NCI-H2196 treated with DMSO at 0.1 percent for 48 hours (cell line): Measurements from ENCODE around the gene GRAMD1C.
A peak's percentile ranks its signal among the peaks of the same experiment; 100 is the strongest.

Experiments used
- DNase-seq: peaks from one replicate; lab custom pipeline; 2025; ENCODE audit not compliant: unreplicated experiment; lab: John Stamatoyannopoulos, UW

Gene GRAMD1C

DNA sequence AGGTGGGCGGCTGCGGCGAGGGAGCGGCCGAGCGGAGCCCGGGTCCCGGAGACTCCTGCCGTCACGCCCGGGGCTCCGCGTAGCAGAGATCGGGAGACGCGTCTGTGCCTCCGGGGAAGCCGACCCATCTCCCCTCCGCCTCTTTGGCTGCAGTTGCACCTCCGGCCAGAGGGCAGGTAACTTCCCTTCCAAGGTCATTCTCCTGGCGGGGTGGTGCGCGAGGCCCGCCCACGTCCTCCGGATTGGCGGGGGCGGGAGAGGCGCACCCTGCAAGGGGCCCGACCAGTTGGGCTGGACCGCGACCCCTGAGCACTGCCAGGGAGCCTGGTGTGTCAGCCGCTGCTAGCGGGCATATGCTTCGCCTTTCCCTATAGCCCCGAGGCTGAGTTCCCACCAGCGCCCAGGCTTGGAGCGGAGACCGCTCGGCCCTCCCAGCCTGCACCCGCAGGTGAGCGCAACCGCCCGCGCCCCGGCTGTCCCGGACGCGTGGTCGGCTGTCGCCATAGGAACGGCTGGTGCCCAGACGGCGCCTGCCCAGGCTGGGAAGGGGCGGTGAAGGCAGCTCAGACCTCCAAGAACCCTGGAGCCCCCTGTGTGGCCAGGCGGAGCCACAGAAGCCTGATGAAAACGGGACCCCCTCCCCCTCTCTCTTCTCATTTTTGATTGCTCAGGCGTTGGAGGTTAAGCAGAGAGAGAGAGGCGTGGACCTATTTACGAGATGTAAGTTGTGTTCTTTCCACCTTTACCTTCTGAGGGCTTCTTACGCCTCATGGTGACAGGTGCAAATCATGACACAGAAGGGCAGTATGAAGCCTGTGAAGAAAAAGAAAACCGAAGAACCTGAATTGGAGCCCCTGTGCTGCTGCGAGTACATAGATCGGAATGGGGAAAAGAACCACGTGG is 109.7 kb downstream of the GRAMD1C start:
- peak; percentile 47 for DNase-seq

DNA sequence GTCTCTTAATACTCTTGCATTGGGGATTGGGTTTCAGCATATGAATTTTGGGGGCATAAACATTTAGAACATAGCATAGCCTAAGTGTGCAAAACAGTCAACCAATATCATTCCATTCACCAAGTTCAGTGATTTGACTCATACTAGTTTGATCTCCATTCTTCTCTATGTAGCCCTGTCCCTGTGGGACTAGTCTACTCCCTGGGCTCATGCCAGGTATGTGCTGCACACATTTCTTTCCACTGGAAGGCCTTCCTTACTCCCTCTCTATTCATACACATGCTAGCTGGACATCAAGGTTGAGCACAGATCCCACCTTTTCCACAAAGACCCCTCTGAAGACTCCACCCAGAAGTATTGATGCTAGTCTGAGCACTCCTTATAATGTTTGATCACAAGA is 114.3 kb downstream of the GRAMD1C start:
- DNase-seq: no peak

DNA sequence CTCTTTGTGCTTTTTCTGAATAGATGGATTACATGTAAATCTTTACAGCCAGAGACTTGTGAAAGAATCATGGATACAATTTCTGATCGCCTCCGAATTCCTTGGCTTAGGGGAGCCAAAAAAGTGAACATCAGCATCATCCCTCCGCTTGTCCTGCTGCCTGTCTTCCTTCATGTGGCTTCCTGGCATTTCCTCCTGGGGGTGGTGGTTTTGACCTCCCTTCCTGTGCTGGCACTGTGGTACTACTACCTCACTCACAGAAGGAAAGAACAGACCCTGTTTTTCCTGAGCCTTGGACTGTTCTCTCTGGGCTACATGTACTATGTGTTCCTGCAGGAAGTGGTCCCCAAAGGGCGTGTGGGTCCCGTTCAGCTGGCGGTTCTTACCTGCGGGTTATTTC is 115.1 kb downstream of the GRAMD1C start:
- no peak for DNase-seq

DNA sequence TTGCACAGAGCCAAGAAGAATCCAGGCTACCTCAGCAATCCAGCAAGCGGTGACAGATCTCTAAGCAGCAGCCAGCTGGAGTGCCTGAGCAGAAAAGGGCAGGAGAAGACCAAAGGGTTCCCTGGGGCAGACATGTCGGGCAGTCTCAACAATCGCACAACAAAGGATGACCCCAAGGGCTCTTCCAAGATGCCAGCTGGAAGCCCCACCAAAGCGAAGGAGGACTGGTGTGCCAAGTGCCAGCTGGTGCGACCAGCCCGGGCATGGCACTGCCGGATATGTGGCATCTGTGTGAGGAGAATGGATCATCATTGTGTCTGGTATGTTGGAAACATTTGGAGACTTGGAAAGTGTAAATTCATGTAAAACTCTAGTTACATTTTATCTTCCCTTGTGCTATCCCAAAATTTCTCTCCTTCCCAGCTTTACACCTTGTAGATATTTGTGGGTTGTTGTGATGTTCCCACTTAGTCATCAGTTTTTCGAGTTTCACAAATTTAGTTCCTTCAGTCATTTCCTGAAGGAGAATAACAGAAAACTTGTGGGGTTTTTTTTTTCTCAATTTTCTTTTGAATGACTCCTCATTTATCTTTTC is 115.6 kb downstream of the GRAMD1C start:
- DNase-seq: no peak

DNA sequence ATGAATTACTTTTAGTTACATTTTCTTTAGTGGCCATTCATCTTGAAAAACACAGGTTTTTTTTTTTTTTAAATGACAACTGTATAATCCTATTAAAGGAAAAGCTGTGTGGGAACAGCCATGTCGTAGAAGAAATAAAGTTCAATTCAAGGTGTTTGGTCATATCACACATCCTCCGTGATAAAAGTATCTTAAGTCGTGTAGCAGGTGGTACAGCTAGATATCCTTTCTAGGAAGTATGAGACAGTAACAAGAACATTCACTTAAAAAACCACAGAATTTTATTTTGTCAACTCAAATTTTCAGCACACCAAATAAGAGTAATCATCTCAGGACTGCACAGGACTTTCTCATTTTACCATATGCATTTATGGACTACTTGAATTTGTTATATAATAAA is 125.3 kb downstream of the GRAMD1C start:
- DNase-seq: no peak

DNA sequence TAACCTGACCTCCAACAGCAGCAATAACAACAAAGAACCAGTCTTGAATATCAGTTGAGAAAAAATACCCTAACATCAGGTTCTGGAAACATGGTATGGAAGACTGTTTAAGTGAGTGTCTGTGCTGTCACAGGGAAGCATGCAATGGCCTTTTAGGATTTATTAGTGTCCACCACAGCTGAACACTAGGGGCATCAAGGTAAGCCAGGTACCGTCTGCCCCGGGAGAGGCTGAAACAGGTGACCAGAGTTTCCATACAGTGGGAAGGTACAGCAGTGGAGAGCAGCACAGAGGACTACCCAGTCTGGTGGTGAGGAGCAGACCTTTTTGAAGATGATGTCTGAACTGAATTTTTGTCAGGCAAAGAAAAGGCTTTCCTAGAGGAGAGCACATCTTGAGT is 127.6 kb downstream of the GRAMD1C start:
- DNase-seq: no peak

DNA sequence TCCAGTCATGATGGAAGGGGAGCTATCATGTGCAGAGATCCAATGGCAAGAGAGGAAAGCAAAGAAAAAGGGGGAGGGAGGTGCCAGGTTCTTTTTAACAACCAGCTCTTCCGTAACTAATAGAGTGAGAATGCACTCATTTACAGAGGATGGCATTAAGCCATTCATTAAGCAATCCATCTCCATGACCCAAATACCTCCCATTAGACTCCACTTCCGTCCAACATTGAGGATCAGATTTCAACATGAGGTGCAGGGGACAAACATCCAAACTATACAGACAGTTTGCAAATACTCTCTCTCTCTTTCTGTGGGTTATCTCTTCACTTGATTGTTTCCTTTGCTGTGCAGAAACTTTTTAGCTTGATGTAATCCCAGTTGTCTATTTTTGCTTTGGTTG is 130.4 kb downstream of the GRAMD1C start:
- peak; percentile 20 for DNase-seq

DNA sequence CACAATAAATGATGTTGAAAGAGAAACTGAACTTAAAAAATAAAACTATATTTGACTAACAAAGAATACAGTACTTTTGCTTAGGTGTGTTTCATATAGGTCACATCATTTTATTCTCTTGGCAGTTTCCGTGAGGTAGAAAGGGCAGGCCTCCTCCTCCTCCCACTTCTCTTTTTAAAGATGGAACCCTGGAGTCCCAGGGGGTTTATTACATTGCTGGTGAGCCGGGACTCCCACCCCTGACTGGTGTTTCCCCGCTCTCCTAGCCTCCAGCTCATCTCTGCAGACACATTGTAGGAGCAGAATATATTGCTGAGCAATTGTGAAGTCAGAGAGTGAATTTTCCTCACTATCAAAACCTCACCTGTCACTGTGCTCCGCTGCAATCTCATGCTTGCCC is 139.2 kb downstream of the GRAMD1C start:
- DNase-seq: no peak

DNA sequence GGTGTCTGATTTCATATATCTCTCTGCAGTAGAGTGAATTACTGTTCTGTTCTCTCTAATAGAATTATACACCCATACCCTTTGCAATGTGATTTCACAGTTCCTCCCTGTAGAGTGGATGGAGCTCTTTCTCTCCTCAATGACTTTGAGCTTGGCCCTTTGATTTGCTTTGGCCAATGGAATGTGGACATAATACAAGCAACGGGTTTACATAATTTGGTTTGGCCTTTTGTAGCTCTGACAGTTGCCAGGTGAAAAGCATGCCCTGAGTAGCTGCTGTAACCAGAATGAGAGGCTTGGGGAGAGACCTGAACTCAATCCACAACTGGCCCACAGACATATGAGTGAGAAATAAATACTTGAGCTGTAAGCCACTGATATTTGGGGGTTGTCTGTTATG is 141.3 kb downstream of the GRAMD1C start:
- no peak for DNase-seq

DNA sequence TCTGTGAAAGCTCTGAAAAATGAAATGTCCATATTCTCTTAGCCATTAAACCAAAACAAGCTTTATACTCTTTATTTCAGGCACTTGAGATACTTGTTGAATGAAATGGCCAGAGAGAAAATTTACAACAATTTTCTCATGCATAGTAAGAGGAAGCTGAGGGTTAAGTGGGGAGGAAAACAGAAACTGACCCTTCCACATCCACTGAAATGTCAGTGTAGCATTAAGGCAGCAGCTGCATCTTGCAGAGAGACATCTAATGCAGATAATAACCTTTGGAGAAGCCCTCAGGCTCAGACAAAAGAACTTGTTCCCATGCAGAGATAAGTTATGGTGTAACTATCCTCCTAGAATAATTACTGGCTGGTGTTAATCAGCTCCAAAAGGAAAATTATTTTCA is 143.2 kb downstream of the GRAMD1C start:
- DNase-seq: no peak

DNA sequence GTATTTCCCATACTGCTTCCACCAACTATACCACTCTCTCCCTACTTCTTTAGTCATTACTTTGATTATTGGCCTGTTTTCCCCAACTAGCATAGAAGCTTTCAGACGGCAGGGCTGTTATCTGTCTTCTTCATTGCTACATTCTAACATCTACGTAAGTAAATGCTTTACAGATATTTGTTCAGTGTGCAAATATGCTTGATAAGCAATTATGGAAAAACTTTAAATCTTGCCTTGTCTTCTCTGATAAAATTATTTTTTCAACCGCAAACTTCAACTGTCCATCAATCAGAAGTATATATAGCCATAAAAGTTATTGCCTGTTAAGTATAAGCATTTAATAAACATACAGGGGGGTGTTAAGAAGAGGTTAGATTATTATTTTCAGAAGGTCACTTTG is 145.0 kb downstream of the GRAMD1C start:
- no peak for DNase-seq

DNA sequence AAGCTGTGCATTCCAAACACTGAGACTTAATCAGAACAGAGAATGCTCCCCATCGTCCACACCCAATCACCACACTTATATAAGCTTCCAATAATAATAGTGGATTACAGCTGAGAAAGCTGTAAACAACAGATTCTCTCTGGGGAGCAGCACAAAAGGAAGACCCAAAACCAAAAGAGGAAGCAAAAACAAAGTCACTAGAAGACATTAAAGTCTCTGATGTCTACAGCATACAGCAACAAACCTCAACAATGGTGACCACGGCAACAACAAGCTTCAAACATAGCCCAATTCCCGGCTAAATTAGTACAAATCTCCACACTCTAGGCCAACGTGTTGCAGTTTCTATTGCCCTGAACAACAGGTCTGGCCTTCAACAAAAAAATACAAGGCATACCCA is 147.0 kb downstream of the GRAMD1C start:
- no peak for DNase-seq
